ENCODE measurements around the gene HDAC8.

Gene HDAC8

GRCh38 chrX:72371405-72371804 is 201.2 kb downstream of the HDAC8 start:
- no peak overlapping the region for H3K27ac ChIP-seq
- TF ChIP-seq CTCF (IDR thresholded peaks at IDR 0.05) (no peak), ZFX (IDR thresholded peaks at IDR 0.05; ENCODE audit: borderline replicate concordance) (no peak)

- TF ChIP-seq CTCF (IDR thresholded peaks at IDR 0.05), result no peak
- no peak for TF ChIP-seq ZFX (IDR thresholded peaks at IDR 0.05; ENCODE audit: borderline replicate concordance)
- no peak overlapping the region for H3K27ac ChIP-seq
Measured at GRCh38 chrX:72368796-72369195, 203.8 kb downstream of the HDAC8 start.

GRCh38 chrX:72367516-72367915 is 205.1 kb downstream of the HDAC8 start:
- H3K27ac ChIP-seq, result no peak overlapping the region
- no peak for TF ChIP-seq CTCF (IDR thresholded peaks at IDR 0.05)
- TF ChIP-seq ZFX (IDR thresholded peaks at IDR 0.05; ENCODE audit: borderline replicate concordance), result no peak

- H3K27ac ChIP-seq, result no peak overlapping the region
- TF ChIP-seq ZFX (IDR thresholded peaks at IDR 0.05; ENCODE audit: borderline replicate concordance) (no peak), CTCF (IDR thresholded peaks at IDR 0.05) (no peak)
Measured at GRCh38 chrX:72366701-72367454, 205.8 kb downstream of the HDAC8 start.

- TF ChIP-seq ZFX (IDR thresholded peaks at IDR 0.05; ENCODE audit: borderline replicate concordance), result no peak
- no peak for TF ChIP-seq CTCF (IDR thresholded peaks at IDR 0.05)
- no peak overlapping the region for H3K27ac ChIP-seq
Measured at GRCh38 chrX:72366178-72366577, 206.5 kb downstream of the HDAC8 start.

- no peak overlapping the region for H3K27ac ChIP-seq
- TF ChIP-seq ZFX (IDR thresholded peaks at IDR 0.05; ENCODE audit: borderline replicate concordance) (no peak), CTCF (IDR thresholded peaks at IDR 0.05) (no peak)
Measured at GRCh38 chrX:72365126-72365525, 207.5 kb downstream of the HDAC8 start.

- H3K27ac ChIP-seq, result no peak overlapping the region
- TF ChIP-seq ZFX (IDR thresholded peaks at IDR 0.05; ENCODE audit: borderline replicate concordance), result no peak
Measured at GRCh38 chrX:72360326-72360725, 212.3 kb downstream of the HDAC8 start.

GRCh38 chrX:72358313-72358712 is 214.3 kb downstream of the HDAC8 start:
- no peak for TF ChIP-seq ZFX (IDR thresholded peaks at IDR 0.05; ENCODE audit: borderline replicate concordance)
- no peak overlapping the region for H3K27ac ChIP-seq
